Natural killer cell (primary cell): Measurements from ENCODE around the gene SH3PXD2A. TPM values are rescaled to one million over a fixed set of nuclear protein-coding genes. Genes with fewer than 3 reads are reported as not detected.
"Not testable (repeated sequence)": the region's sequence is repeated elsewhere in the genome, so short reads cannot be mapped to it uniquely, and the experiment has no call there.

Experiments
- ATAC-seq, 3 donors: fragments of 150-1000 bp in 2 of 3; fragments of 200-7000 bp in 1 of 3; cut with Tn5 transposase; 1 replicate in 1 of 3; 2 replicates in 2 of 3; pipeline ENCODE4 v1.10.0; 2021; ENCODE audit warnings: mild to moderate bottlenecking in 2 of 3, moderate library complexity in 2 of 3
- DNase-seq, 2 donors: peaks; one replicate each; pipeline versions ENCODE4 v3.0.0 to v3.0.0-alpha.2; 2013 to 2021; ENCODE audit warnings: mixed read lengths in 1 of 2
- H3K27ac ChIP-seq: one replicate; pipeline ENCODE4 v1.5.1; 2013; ENCODE audit warnings: mild to moderate bottlenecking, low read length
- H3K27me3 ChIP-seq: one replicate; pipeline ENCODE4 v1.6.1; 2013; ENCODE audit warnings: low read length; ENCODE audit not compliant: control insufficient read depth, insufficient read depth
- H3K36me3 ChIP-seq: one replicate; pipeline ENCODE4 v1.6.1; 2013; ENCODE audit warnings: low read length; ENCODE audit not compliant: control insufficient read depth, insufficient read depth
- H3K4me1 ChIP-seq: one replicate; pipeline ENCODE4 v1.6.1; 2013; ENCODE audit warnings: low read length; ENCODE audit not compliant: control insufficient read depth, insufficient read depth
- H3K4me3 ChIP-seq: one replicate; pipeline ENCODE4 v1.5.1; 2013; ENCODE audit warnings: low read length
- H3K9me3 ChIP-seq: one replicate; pipeline ENCODE4 v1.6.1; 2013; ENCODE audit warnings: low read length; ENCODE audit not compliant: control insufficient read depth, insufficient read depth
- H3K27ac Mint-ChIP-seq, 2 donors: one replicate each; pipeline ENCODE4 v1.8.0; 2022; ENCODE audit warnings: mild to moderate bottlenecking in 2 of 2, mixed read lengths in 2 of 2, moderate library complexity in 1 of 2
- H3K27me3 Mint-ChIP-seq, 2 donors: one replicate each; pipeline ENCODE4 v1.8.0; 2022; ENCODE audit warnings: low read depth in 2 of 2, mixed read lengths in 2 of 2
- H3K36me3 Mint-ChIP-seq: one replicate; pipeline ENCODE4 v1.8.0; 2022; ENCODE audit warnings: mixed read lengths
- H3K4me1 Mint-ChIP-seq, 2 donors: one replicate each; pipeline ENCODE4 v1.8.0; 2022; ENCODE audit warnings: mixed read lengths in 2 of 2
- H3K4me3 Mint-ChIP-seq: one replicate; pipeline ENCODE4 v1.8.0; 2022; ENCODE audit warnings: mild to moderate bottlenecking, moderate library complexity, mixed read lengths
- H3K9me3 Mint-ChIP-seq, 2 donors: one replicate each; pipeline ENCODE4 v1.8.0; 2022; ENCODE audit warnings: mixed read lengths in 2 of 2
- CTCF ChIP-seq: fragments of 200-600 bp; IDR thresholded peaks from one replicate; pipeline ENCODE4 v1.8.0; 2022; ENCODE audit warnings: antibody characterized with exemption
- WGBS: methylation state at CpG from one replicate; pipeline ENCODE4 v1.1.7; 2013; ENCODE audit warnings: missing lambda C conversion rate; ENCODE audit not compliant: insufficient coverage; 5-methylcytosine and 5-hydroxymethylcytosine counted together
- intact Hi-C: fragments of 100-400 bp; cut with micrococcal nuclease; formaldehyde crosslinking; loops from one replicate; pipeline ENCODE4 v1.14.2; 2022
- total RNA-seq, 4 donors: library from RNA; stranded (reverse); fragments of 120-200 nt in 1 of 4; gene quantifications; one replicate each; pipeline versions ENCODE4 v1.2.3 to v1.2.4, GENCODE V29; 2013 to 2022

Gene SH3PXD2A
- total RNA-seq, 3 donors from 2014 or later (not counting 1 experiment from before 2014, with no cell fraction given), result 3.3 to 7.0 (median 4.9) TPM

- no peaks in the 10 kb centered on the region for H3K36me3 ChIP-seq
- no peaks in the 10 kb centered on the region for H3K27me3 Mint-ChIP-seq
- no peak overlapping the region for H3K27ac ChIP-seq
- no peak for TF ChIP-seq CTCF
- no peaks in the 10 kb centered on the region for H3K4me1 Mint-ChIP-seq
- no peaks in the 10 kb centered on the region for H3K27me3 ChIP-seq
- no peaks in the 10 kb centered on the region for H3K9me3 ChIP-seq
- no peak for ATAC-seq
- H3K27ac Mint-ChIP-seq, result no peak overlapping the region
- H3K36me3 Mint-ChIP-seq, result no peaks in the 10 kb centered on the region
- WGBS, result 93% methylated on average over 8 of the region's 8 CpGs
- H3K4me3 Mint-ChIP-seq, result no peak overlapping the region
- no peaks in the 10 kb centered on the region for H3K4me1 ChIP-seq
- no peak overlapping the region for H3K4me3 ChIP-seq
- H3K9me3 Mint-ChIP-seq, result no peaks in the 10 kb centered on the region
- intact Hi-C loops, result no loop called here
- DNase-seq, result no peak
These were observed 245.9 kb downstream of the SH3PXD2A start for GRCh38 chr10:103609231-103610082.

- H3K27ac ChIP-seq, H3K9me3 Mint-ChIP-seq, H3K4me3 Mint-ChIP-seq, H3K27me3 ChIP-seq, H3K4me1 Mint-ChIP-seq, H3K4me3 ChIP-seq, H3K9me3 ChIP-seq, H3K4me1 ChIP-seq, DNase-seq, ATAC-seq, H3K36me3 Mint-ChIP-seq, H3K27ac Mint-ChIP-seq, H3K27me3 Mint-ChIP-seq, intact Hi-C loops, H3K36me3 ChIP-seq: not testable (repeated sequence)
- 95% methylated on average over 10 of the region's 11 CpGs for WGBS
These were observed 247.3 kb downstream of the SH3PXD2A start for GRCh38 chr10:103608056-103608455.

DNA sequence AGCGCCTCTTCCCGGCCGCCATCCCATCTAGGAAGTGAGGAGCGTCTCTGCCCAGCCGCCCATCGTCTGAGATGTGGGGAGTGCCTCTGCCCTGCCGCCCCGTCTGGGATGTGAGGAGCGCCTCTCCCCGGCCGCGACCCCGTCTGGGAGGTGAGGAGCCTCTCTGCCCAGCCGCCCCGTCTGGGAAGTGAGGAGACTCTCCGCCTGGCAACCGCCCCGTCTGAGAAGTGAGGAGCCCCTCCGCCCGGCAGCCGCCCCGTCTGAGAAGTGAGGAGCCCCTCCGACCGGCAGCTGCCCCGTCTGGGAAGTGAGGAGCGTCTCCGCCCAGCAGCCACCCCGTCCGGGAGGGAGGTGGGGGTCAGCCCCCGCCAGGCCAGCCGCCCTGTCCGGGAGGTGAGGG, 248.3 kb downstream of the SH3PXD2A start:
- DNase-seq, H3K27me3 Mint-ChIP-seq: not testable (repeated sequence)

DNA sequence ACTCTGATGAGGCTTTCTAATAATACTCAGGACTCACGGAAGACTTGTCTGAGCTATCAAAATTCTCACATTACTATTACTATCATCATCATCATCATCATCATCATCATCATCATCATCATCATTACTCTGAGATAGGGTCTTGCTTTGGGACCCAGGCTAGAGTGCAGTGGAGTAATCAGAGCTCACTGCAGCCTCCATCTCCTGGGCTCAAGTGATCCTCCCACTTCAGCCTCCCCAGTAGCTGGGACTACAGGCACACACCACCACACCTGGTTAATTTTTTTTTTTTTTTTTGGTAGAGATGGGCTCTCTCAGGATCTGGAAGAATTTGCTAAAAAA, 249.3 kb downstream of the SH3PXD2A start:
- 100% methylated on average over 1 of the region's 1 CpG for WGBS
- H3K36me3 Mint-ChIP-seq, H3K9me3 Mint-ChIP-seq, H3K9me3 ChIP-seq, H3K4me1 Mint-ChIP-seq, H3K27ac ChIP-seq, H3K27ac Mint-ChIP-seq, intact Hi-C loops, ATAC-seq, H3K4me3 ChIP-seq, H3K36me3 ChIP-seq, H3K27me3 ChIP-seq, H3K4me3 Mint-ChIP-seq, DNase-seq, H3K27me3 Mint-ChIP-seq, H3K4me1 ChIP-seq: not testable (repeated sequence)

More for the DNA sequence above, 248.3 kb downstream of the SH3PXD2A start:
- H3K9me3 Mint-ChIP-seq, H3K36me3 Mint-ChIP-seq, intact Hi-C loops, ATAC-seq, H3K36me3 ChIP-seq, H3K4me3 ChIP-seq, H3K9me3 ChIP-seq, H3K27ac Mint-ChIP-seq, H3K4me1 ChIP-seq, H3K27ac ChIP-seq, H3K27me3 ChIP-seq, H3K4me1 Mint-ChIP-seq, H3K4me3 Mint-ChIP-seq: not testable (repeated sequence)
- WGBS, result 99% methylated on average over 23 of the region's 32 CpGs
